Gastroesophageal sphincter (tissue), 4 donors: ENCODE data around the gene ZDHHC17. TPM values are rescaled to one million over a fixed set of nuclear protein-coding genes. Genes with fewer than 3 reads are reported as not detected.
A peak's percentile ranks its signal among the peaks of the same experiment; 100 is the strongest.

ENCODE experiments used
- ATAC-seq: fragments of 150-250 bp; one replicate; pipeline ENCODE4 v1.9.1; 2016; ENCODE audit warnings: mild to moderate bottlenecking, moderate library complexity
- H3K27ac ChIP-seq, 4 donors: fragments of 200-600 bp; sonication (generic) in 3 of 4; 1 replicate in 3 of 4; 2 replicates in 1 of 4; pipeline ENCODE4 v1.5.1; 2016 to 2019
- H3K27me3 ChIP-seq: fragments of 200-600 bp; sonication (generic); one replicate; pipeline ENCODE4 v1.5.1; 2019
- H3K36me3 ChIP-seq, 2 donors: fragments of 200-600 bp; sonication (generic); one replicate each; pipeline ENCODE4 v1.5.1; 2019; ENCODE audit warnings: control low read depth in 1 of 2
- H3K4me1 ChIP-seq, 3 donors: fragments of 200-600 bp; sonication (generic); 1 replicate in 2 of 3; 2 replicates in 1 of 3; pipeline ENCODE4 v1.5.1; 2016 to 2019; ENCODE audit warnings: control low read depth in 2 of 3
- H3K4me3 ChIP-seq, 2 donors: fragments of 200-600 bp; sonication (generic); one replicate each; pipeline ENCODE4 v1.5.1; 2019; ENCODE audit warnings: mild to moderate bottlenecking in 1 of 2, moderate library complexity in 1 of 2
- H3K9me3 ChIP-seq, 3 donors: fragments of 200-600 bp; sonication (generic); one replicate each; pipeline ENCODE4 v1.5.1; 2017 to 2019; ENCODE audit warnings: control low read depth in 2 of 3
- EP300 ChIP-seq: sonication (generic); formaldehyde crosslinking; IDR thresholded peaks from one replicate; pipeline ENCODE4 v1.6.1; 2017; ENCODE audit warnings: antibody characterized with exemption, mild to moderate bottlenecking
- POLR2A ChIP-seq, 2 donors: fragments of 450-650 bp; IDR thresholded peaks; one replicate each; pipeline ENCODE4 v1.6.1; 2017; ENCODE audit warnings: antibody characterized with exemption in 2 of 2, mild to moderate bottlenecking in 2 of 2, moderate library complexity in 1 of 2
- POLR2AphosphoS5 ChIP-seq: sonication (generic); formaldehyde crosslinking; IDR thresholded peaks from one replicate; pipeline ENCODE4 v1.6.1; 2017; ENCODE audit warnings: antibody characterized with exemption
- WGBS, 2 donors: methylation state at CpG; one replicate each; pipeline ENCODE4 v1.1.5; 2018; ENCODE audit warnings: low coverage in 1 of 2; 5-methylcytosine and 5-hydroxymethylcytosine counted together
- total RNA-seq, 4 donors: library from RNA; depleted of rRNA; stranded (reverse); fragments of >200 nt; gene quantifications; one replicate each; pipeline ENCODE4 v1.1.0, GENCODE V29; 2016
- TF ChIP-seq, protein P1 (sequence below), 4 experiments: fragments of 200-600 bp in 2 of 4; fragments of 450-650 bp in 2 of 4; sonication (generic) in 1 of 4; IDR thresholded peaks; one replicate each; pipeline ENCODE4 v1.5.1; 2017 to 2019; ENCODE audit warnings: antibody characterized with exemption in 4 of 4, mild to moderate bottlenecking in 2 of 4, moderate library complexity in 2 of 4

ZDHHC17 gene
- total RNA-seq, 4 donors from 2014 or later, result 25.4 to 71.8 (median 36.8) TPM

DNA sequence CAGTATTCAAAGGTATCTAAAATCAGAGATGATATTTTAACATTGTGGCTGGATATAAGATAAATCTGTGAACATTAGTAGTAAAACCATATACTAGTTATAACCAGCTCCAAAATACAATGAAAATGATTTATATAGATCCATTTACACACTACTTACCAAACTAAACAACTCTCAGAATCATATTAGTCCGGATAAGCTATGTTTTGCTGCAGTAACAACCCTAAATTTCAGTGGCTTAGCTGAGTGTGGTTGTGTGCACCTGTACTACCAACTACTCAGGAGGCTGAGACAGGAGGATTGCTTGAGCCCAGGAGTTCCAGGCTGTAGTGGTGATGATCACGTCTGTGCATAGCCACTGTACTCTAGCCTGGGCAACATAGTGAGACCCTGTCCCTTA is 23.8 kb downstream of the ZDHHC17 start:
- WGBS, 2 donors, result 100% methylated on average over 2 of the region's 2 CpGs; no CpG with 5 or more reads in 1 of the 2 donors
- TF ChIP-seq POLR2A (IDR thresholded peaks at IDR 0.05), result no peak
- TF ChIP-seq POLR2AphosphoS5, result no peak
- TF ChIP-seq, protein P1, sequence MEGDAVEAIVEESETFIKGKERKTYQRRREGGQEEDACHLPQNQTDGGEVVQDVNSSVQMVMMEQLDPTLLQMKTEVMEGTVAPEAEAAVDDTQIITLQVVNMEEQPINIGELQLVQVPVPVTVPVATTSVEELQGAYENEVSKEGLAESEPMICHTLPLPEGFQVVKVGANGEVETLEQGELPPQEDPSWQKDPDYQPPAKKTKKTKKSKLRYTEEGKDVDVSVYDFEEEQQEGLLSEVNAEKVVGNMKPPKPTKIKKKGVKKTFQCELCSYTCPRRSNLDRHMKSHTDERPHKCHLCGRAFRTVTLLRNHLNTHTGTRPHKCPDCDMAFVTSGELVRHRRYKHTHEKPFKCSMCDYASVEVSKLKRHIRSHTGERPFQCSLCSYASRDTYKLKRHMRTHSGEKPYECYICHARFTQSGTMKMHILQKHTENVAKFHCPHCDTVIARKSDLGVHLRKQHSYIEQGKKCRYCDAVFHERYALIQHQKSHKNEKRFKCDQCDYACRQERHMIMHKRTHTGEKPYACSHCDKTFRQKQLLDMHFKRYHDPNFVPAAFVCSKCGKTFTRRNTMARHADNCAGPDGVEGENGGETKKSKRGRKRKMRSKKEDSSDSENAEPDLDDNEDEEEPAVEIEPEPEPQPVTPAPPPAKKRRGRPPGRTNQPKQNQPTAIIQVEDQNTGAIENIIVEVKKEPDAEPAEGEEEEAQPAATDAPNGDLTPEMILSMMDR (IDR thresholded peaks at IDR 0.05), result no peak
- no peak for TF ChIP-seq EP300
- no peak overlapping the region for H3K27ac ChIP-seq
- H3K9me3 ChIP-seq, result no peaks in the 10 kb centered on the region
- peaks cover 9 to 80% (median 13%) of the 10 kb centered on the region in 3 donors for H3K4me1 ChIP-seq
- no peak for ATAC-seq
- H3K36me3 ChIP-seq, result no peaks in the 10 kb centered on the region
- no peak overlapping the region for H3K4me3 ChIP-seq
- H3K27me3 ChIP-seq, result no peaks in the 10 kb centered on the region

DNA sequence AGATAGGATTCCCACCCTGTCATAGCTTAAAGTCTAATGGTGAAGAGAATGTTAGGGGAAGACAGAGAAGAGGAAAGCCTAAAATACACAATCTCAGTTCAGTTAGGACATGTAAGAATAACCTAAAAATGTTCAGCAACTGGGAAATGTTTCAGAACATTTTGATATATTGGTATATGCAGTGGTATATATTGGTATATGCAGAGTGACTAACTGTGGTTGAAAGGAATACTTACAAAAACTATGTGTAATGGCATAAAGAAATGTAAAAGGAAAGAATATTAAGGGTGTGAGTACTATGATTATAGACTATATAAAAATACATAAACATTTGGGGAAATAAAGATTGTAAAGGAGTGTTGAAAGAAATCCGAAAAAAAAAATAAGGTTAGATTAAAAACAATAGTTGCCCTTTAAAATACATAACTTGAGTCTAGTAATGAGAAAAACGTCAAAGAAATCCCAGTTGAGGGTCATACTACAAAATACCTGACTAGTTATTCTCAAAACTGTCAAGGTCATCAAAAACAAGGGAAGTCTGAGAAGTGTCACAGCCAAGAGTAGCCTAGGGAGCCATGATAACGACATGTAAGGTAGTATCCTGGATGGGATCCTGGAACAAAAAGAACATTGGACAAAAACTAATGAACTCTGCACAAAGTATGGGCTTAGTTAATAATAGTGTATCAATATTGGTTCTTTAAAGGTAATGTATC is 25.6 kb downstream of the ZDHHC17 start:
- H3K4me3 ChIP-seq, result no peak overlapping the region
- no peak overlapping the region for H3K27ac ChIP-seq
- 55 to 61% methylated on average over 3 of the region's 3 CpGs for WGBS, 2 donors
- no peaks in the 10 kb centered on the region for H3K27me3 ChIP-seq
- no peak for ATAC-seq
- no peaks in the 10 kb centered on the region for H3K36me3 ChIP-seq
- TF ChIP-seq, protein P1 (IDR thresholded peaks at IDR 0.05), result no peak
- TF ChIP-seq POLR2AphosphoS5, result no peak
- TF ChIP-seq POLR2A (IDR thresholded peaks at IDR 0.05), result no peak
- TF ChIP-seq EP300, result no peak
- peaks cover 4 to 70% (median 8%) of the 10 kb centered on the region in 3 donors for H3K4me1 ChIP-seq
- H3K9me3 ChIP-seq, result no peaks in the 10 kb centered on the region

GRCh38 chr12:76790564-76791552 is 26.9 kb downstream of the ZDHHC17 start:
- H3K4me1 ChIP-seq, result peaks cover 0 to 63% (median 4%) of the 10 kb centered on the region in 3 donors
- ATAC-seq, result no peak
- whole genome bisulfite sequencing, 2 donors, result 39 to 43% methylated on average over 4 of the region's 4 CpGs
- no peaks in the 10 kb centered on the region for H3K9me3 ChIP-seq
- no peaks in the 10 kb centered on the region for H3K36me3 ChIP-seq
- no peak for TF ChIP-seq EP300
- TF ChIP-seq, protein P1 (IDR thresholded peaks at IDR 0.05), result peak; percentile 61 to 66 (median 64)
- H3K27me3 ChIP-seq, result no peaks in the 10 kb centered on the region
- H3K27ac ChIP-seq, result no peak overlapping the region
- H3K4me3 ChIP-seq, result no peak overlapping the region

- H3K36me3 ChIP-seq, result no peaks in the 10 kb centered on the region
- no peak for TF ChIP-seq POLR2A (IDR thresholded peaks at IDR 0.05)
- TF ChIP-seq EP300, result no peak
- TF ChIP-seq, protein P1 (IDR thresholded peaks at IDR 0.05), result no peak
- no peak for TF ChIP-seq POLR2AphosphoS5
- H3K4me1 ChIP-seq, result peaks cover 0 to 58% (median 4%) of the 10 kb centered on the region in 3 donors
- ATAC-seq, result no peak
- WGBS, 2 donors, result 11 to 50% methylated on average over 1 of the region's 1 CpG
- no peaks in the 10 kb centered on the region for H3K27me3 ChIP-seq
- H3K27ac ChIP-seq, result peak overlapping the region in 1 of 4 donors; percentile 5
- H3K4me3 ChIP-seq, result no peak overlapping the region
- no peaks in the 10 kb centered on the region for H3K9me3 ChIP-seq
Observed at GRCh38 chr12:76792828-76793227, 28.9 kb downstream of the ZDHHC17 start.
